K562 (cell line): ENCODE results near the gene GALE. TPM values are rescaled to one million over a fixed set of nuclear protein-coding genes. Genes with fewer than 3 reads are reported as not detected.
A peak's percentile ranks its signal among the peaks of the same experiment; 100 is the strongest.

ENCODE experiments used
- CBFA2T2 ChIP-seq: fragments of 450-650 bp; conservative IDR thresholded peaks from 2 replicates; pipeline ENCODE4 v1.6.1; 2017; ENCODE audit warnings: mild to moderate bottlenecking
- CBX5 ChIP-seq: IDR thresholded peaks from 2 replicates; pipeline ENCODE4 v1.6.1; 2014; ENCODE audit warnings: low read depth, borderline replicate concordance
- CEBPG ChIP-seq, 3 experiments: fragments of 200-800 bp in 1 of 3; sonication (Bioruptor generic) in 1 of 3; sonication (generic) in 1 of 3; formaldehyde crosslinking in 1 of 3; IDR thresholded peaks in 2 of 3; conservative IDR thresholded peaks in 1 of 3; 2 replicates each; pipeline versions ENCODE4 v1.6.1 to v1.8.0; 2016 to 2022; ENCODE audit warnings: missing compliant biosample characterization in 2 of 3, missing genetic modification characterization in 2 of 3, mild to moderate bottlenecking in 1 of 3, missing genetic modification reagents in 1 of 3
- DACH1 ChIP-seq: fragments of 450-650 bp; IDR thresholded peaks from 2 replicates; pipeline ENCODE4 v1.6.1; 2018; ENCODE audit not compliant: partially characterized antibody
- EGR1 ChIP-seq: fragments of 450-650 bp; conservative IDR thresholded peaks from 2 replicates; pipeline ENCODE4 v1.6.1; 2017; ENCODE audit warnings: mild to moderate bottlenecking
- MTF1 ChIP-seq: fragments of 250-450 bp; sonication (Bioruptor Pico); IDR thresholded peaks from 2 replicates; pipeline ENCODE4 v1.9.0; 2021; ENCODE audit warnings: moderate library complexity, mild to moderate bottlenecking, inconsistent platforms, borderline replicate concordance
- PHF8 ChIP-seq: fragments of 200-600 bp; sonication (generic); IDR thresholded peaks from 2 replicates; pipeline ENCODE4 v1.6.1; 2012; ENCODE audit warnings: mixed run types, mild to moderate bottlenecking, inconsistent platforms, low read length, moderate library complexity, borderline replicate concordance
- RBFOX2 ChIP-seq: fragments of 200-400 bp; formaldehyde crosslinking; IDR thresholded peaks from 2 replicates; pipeline ENCODE4 v1.6.1; 2017; ENCODE audit warnings: low read depth, mild to moderate bottlenecking, low read length, moderate library complexity
- polyA plus RNA-seq, 8 experiments: library from polyadenylated mRNA; depleted of rRNA in 4 of 8; stranded (reverse) in 5 of 8; unstranded in 3 of 8; fragments of >200 nt; fragmentation: Nextera tagmentation in 2 of 8; fragmentation: Illumina TruSeq in 1 of 8; extraction: Ambion mirVana in 2 of 8; extraction: Trizol in 1 of 8; gene quantifications; 2 replicates each; pipeline versions ENCODE4 v1.2.1 to v1.2.3, GENCODE V29; 2011 to 2014; ENCODE audit warnings: inconsistent platforms in 1 of 8, missing spikeins in 1 of 8
- total RNA-seq, 7 experiments: library from RNA; depleted of rRNA in 6 of 7; stranded (reverse); fragments of >200 nt in 6 of 7; fragmentation: Illumina TruSeq in 2 of 7; extraction: Trizol in 2 of 7; gene quantifications; 2 replicates each; pipeline versions ENCODE4 v1.2.1 to v1.2.3, GENCODE V29; 2011 to 2021; ENCODE audit warnings: low replicate concordance in 1 of 7
- TF ChIP-seq, protein P1 (sequence below): fragments of 150-350 bp; IDR thresholded peaks from 2 replicates; pipeline ENCODE4 v1.6.1; 2014; ENCODE audit warnings: low read depth, mild to moderate bottlenecking, low read length, borderline replicate concordance
- TF ChIP-seq, protein P2 (sequence below): fragments of 450-650 bp; IDR thresholded peaks from 2 replicates; pipeline ENCODE4 v1.6.1; 2017; ENCODE audit warnings: antibody characterized with exemption, mild to moderate bottlenecking
- TF ChIP-seq, protein P3 (sequence below): sonication (generic); formaldehyde crosslinking; IDR thresholded peaks from 2 replicates; pipeline ENCODE4 v1.8.0; 2022; ENCODE audit warnings: missing genetic modification reagents, mild to moderate bottlenecking, moderate library complexity, borderline replicate concordance

The GALE gene
- total and polyA plus RNA-seq, 9 of the 15 experiments (the other 6 are each of a cell fraction or from before 2014, with no cell fraction given): 8.4 to 139 (median 88.3) TPM

DNA sequence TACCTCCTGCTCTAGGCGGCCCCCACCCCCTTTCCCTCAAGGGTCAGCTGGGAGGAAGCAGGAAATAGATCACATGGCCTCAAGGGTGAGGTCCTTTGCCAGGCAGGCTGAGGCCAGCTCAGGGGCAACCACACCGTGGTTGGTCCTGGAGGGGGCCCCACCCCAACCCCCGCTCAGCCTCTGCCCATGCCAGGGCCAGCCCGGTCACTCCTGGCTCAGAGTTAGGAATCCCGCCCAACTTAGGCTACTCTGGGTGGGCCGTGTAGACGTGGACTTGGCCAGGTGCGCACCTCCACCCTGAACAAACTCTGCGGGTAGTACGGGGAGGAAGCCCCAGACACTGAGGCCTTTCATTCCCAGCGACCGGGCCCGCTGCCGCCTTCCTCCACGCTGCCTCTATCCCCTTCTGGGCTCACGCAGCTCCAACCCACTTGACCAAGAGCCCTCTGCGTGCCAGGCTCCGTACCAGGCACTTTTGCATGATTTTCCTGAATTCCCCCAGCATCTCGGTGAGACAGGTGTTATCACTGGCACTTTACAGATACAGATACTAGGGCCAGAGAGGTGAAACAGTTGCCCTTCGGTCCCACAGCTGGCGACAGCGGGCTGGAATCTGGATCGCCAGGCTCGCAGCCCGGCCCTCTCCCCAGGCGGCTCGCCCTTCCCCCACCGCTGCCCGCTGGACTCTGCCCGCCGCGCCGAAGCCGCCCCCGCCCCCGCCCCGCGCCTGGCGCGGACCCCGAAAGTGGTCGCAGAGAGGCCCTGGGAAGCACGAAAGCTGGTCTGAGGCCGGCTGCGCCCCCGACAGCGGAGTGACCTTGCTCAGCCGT, 769 bp downstream of the GALE start (continued):
- TF ChIP-seq, protein P1, sequence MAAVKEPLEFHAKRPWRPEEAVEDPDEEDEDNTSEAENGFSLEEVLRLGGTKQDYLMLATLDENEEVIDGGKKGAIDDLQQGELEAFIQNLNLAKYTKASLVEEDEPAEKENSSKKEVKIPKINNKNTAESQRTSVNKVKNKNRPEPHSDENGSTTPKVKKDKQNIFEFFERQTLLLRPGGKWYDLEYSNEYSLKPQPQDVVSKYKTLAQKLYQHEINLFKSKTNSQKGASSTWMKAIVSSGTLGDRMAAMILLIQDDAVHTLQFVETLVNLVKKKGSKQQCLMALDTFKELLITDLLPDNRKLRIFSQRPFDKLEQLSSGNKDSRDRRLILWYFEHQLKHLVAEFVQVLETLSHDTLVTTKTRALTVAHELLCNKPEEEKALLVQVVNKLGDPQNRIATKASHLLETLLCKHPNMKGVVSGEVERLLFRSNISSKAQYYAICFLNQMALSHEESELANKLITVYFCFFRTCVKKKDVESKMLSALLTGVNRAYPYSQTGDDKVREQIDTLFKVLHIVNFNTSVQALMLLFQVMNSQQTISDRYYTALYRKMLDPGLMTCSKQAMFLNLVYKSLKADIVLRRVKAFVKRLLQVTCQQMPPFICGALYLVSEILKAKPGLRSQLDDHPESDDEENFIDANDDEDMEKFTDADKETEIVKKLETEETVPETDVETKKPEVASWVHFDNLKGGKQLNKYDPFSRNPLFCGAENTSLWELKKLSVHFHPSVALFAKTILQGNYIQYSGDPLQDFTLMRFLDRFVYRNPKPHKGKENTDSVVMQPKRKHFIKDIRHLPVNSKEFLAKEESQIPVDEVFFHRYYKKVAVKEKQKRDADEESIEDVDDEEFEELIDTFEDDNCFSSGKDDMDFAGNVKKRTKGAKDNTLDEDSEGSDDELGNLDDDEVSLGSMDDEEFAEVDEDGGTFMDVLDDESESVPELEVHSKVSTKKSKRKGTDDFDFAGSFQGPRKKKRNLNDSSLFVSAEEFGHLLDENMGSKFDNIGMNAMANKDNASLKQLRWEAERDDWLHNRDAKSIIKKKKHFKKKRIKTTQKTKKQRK: no peak
- TF ChIP-seq CBX5 (no peak), PHF8 (peak; percentile 42; the same call in 1 of the 2 replicates), RBFOX2 (peak; percentile 66), CEBPG (CRISPR knock-in tag; IDR thresholded peaks at IDR 0.05) (no peak), CEBPG (tag; conservative IDR thresholded peaks at IDR 0.05 in 1 of 2, IDR thresholded peaks at IDR 0.05 in 1 of 2) (no peak), MTF1 (no peak), EGR1 (peak; percentile 34), CBFA2T2 (peak; percentile 62), DACH1 (peak; percentile 89)
- TF ChIP-seq, protein P2, sequence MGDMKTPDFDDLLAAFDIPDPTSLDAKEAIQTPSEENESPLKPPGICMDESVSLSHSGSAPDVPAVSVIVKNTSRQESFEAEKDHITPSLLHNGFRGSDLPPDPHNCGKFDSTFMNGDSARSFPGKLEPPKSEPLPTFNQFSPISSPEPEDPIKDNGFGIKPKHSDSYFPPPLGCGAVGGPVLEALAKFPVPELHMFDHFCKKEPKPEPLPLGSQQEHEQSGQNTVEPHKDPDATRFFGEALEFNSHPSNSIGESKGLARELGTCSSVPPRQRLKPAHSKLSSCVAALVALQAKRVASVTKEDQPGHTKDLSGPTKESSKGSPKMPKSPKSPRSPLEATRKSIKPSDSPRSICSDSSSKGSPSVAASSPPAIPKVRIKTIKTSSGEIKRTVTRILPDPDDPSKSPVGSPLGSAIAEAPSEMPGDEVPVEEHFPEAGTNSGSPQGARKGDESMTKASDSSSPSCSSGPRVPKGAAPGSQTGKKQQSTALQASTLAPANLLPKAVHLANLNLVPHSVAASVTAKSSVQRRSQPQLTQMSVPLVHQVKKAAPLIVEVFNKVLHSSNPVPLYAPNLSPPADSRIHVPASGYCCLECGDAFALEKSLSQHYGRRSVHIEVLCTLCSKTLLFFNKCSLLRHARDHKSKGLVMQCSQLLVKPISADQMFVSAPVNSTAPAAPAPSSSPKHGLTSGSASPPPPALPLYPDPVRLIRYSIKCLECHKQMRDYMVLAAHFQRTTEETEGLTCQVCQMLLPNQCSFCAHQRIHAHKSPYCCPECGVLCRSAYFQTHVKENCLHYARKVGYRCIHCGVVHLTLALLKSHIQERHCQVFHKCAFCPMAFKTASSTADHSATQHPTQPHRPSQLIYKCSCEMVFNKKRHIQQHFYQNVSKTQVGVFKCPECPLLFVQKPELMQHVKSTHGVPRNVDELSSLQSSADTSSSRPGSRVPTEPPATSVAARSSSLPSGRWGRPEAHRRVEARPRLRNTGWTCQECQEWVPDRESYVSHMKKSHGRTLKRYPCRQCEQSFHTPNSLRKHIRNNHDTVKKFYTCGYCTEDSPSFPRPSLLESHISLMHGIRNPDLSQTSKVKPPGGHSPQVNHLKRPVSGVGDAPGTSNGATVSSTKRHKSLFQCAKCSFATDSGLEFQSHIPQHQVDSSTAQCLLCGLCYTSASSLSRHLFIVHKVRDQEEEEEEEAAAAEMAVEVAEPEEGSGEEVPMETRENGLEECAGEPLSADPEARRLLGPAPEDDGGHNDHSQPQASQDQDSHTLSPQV: peak; percentile 86
- TF ChIP-seq, protein P3, sequence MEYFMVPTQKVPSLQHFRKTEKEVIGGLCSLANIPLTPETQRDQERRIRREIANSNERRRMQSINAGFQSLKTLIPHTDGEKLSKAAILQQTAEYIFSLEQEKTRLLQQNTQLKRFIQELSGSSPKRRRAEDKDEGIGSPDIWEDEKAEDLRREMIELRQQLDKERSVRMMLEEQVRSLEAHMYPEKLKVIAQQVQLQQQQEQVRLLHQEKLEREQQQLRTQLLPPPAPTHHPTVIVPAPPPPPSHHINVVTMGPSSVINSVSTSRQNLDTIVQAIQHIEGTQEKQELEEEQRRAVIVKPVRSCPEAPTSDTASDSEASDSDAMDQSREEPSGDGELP (CRISPR knock-in tag): peak; percentile 98
